ENCODE measurements around the gene PTRH1.

PTRH1 gene

DNA sequence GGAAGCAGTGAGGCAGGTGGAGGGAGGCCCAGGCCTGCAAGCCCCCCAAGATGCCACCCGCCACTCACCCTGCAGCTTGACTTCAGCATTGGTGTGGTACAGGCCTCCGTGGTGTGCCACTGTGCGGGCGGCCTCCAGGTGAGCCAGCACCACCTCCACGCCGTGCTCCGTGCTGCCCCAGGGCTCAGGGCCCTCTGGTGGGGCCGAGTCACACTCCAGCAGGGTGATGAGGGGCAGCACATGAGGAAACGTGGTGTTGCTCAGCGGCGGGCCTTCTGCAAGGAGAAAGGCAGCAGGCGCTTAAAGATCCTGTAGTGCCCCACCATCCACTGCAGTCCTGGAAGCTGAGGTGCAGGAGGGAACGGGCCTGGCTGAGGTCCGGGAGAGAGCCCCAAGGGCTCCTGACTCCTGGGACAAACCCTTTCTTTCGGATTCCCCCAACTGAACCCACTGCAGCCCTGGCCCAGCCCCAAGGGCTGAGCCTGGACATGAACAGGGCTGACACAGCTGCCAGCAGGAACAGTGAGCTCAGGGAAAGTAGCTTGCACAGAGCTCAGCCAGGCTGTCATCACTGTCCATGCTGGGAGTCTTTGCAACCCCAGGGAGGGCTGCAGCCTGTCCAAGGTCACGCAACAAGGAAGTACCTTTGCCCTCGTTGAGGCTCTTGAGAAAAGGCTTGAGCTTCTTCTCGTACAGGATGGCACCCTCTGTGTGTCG lies 24.3 kb upstream of the PTRH1 start:
- DNase-seq = no peak

DNA sequence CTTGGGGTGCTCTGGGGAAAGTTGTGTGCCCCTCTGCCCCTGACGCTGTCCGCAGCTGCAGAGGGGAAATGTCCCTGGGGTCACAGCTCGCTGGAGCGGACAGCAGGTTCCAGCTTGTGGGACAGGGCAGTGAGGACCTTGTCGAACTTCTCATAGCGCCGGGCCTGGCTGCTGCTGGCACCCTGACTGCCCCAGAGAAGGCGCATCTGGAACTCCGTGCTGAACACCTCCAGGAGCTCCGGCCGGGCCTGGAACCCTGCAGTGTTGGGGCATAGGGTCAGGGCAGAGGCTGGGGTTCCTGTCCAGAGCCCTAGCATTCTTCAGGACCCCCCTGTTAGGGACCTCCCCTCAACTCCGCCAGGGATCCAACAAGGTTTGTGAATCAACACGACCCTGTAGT lies 23.2 kb upstream of the PTRH1 start:
- DNase-seq = no peak

DNA sequence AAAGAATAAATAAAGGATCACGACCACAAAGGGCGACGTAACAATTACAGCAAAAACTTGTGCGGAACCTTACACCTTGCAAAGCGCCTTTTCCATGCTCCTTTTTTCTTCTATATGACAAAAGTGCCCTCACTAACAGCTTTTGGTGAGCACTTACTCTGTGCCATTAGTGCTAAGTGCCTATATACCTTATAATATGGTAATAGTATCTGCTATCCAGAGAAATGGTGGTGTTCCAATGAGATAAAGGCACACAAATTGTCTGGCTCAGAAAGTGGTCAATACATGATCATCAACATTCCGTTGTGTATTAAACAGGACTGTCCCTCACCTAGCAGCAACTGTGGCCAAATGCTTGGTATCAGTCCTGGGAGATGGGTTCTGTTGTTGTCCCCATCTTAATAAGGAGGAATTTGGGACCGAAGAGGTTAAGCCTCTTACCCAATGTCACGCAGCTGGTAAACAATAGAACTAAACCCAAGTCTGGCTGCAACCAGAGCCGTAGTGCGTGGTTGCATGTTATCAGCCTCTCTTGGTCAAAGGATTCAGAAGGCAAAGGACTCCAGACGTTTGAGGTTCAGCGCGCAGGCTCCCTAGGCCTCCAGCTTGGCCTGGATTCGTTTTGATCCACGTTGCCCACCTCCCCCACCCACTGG lies 20.2 kb upstream of the PTRH1 start:
- no peak for DNase-seq

DNA sequence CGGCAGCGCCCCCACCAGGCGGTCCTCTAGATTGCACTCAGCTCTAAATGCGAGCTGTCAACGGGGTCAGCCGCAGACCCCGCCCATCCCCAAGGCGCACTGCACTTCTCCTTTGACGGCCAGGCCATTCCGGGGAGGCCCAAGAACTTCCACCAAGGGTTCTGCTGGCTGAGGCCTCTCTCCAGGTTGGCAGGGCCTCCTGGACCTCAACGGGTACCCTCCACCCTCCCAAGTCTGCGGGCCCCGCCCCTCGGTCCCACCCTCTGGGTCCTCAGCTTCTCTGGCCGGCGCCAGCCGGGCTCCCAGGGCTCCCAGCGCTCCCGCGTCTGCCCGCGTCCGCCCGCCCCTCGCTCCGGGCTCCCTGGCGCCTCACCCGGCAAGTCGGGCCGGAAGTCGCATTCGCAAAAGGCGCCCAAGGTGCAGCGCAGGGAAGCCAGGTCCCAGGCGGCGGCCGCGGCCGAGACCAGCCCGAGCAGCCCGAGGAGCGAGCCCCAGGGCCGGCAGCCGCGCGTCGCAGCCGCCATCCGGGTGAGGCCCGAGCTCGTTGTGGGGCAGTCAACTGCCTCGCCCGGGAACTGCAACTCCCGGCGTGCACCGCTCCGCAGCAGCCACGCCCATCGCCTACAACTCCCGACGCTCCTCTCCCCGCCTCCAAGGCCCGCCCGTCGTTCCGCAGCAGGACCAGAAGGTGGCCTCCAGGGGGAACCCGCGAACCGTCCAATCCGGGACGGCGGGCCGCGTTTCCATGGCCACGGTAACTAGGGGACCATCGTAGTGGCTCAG lies 19.5 kb upstream of the PTRH1 start, which contains the start of gene TOR2A:
TOR2A (minus strand) TSS at position 548 of the 783 bp plus-strand sequence; CDS start at position 524, 24 bp downstream.
- peak; percentile 84 for DNase-seq

DNA sequence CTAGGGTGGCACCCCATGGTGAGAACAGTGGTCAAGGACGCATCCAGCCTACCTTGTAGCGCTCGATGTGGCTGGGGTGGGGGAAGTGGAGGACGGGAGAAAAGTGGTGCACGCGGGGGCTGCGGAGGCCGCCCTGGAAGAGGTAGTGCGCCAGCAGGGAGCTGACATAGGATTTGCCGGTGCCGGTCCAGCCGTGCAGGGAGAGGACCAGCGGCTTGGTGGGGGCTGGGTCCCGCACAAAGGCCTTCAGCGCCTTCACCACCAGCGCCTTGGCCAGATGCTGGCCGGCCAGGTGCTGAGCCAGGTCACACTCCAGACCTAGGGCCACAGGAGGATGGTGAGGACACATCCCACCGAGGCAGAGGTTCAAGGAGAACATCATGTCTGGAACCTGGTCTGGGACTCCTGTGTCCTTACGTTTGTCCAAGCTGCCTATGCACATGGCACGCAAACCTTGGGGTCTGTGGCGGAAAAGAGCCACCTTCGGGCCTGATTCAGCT lies 18.8 kb upstream of the PTRH1 start:
- no peak for DNase-seq

DNA sequence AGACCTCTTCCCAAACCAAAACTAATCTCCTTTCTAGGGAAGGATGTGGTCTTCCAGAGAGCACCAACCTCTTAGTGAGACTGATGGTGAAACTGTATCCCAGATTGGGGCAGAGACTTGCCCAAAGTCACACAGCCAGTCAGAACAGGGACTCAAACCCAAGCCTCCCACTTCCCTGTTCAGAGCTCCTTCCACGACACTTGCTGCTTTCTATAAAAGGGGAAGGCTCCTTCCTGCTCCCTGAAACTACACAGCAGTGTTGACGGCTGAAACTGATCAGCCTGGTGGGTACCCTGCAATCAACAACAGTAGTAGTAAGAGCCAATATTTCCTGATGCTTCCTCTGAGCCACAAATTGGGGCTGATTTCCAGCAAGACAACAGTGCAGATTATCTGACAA lies 18.2 kb upstream of the PTRH1 start:
- no peak for DNase-seq

DNA sequence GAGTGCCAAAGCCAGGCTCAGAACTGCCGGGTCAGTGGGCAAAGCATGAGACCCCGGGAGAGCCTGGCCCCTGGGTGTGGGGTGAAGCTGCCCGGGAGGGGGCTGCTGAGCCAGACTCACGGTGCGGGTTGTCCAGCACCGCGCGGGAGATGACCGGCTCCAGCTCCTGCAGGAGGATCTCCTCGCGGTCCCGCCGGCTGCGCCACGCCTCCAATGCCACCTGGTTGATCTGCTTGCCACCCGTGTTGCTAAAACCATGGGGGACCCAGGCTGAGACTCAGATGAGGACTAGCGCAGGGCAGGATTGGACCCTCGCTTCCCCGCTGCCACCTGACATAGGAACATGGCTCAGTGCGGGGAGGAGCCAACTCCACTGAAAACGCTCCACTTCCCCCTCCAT lies 17.0 kb upstream of the PTRH1 start:
- DNase-seq = no peak

DNA sequence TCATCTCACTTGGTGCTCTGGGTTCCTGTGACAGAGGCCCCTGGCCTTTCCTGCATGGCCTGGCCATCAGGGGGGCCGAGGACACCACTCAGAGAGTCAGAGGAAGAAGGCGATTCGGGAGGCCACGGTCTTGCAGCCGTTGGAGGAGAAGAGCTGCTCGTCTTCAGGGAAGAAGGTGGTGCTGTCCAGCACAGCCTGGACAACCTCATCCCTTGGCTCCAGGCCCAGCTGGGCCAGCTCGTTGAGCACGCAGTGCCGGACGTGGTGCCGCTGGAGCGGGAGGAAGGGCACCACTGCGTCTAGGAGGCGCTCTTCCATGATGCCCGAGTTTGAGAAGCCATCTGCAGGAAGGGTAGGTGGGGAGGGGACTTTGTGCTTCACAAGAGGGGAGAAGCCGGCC lies 16.5 kb upstream of the PTRH1 start:
- no peak for DNase-seq

DNA sequence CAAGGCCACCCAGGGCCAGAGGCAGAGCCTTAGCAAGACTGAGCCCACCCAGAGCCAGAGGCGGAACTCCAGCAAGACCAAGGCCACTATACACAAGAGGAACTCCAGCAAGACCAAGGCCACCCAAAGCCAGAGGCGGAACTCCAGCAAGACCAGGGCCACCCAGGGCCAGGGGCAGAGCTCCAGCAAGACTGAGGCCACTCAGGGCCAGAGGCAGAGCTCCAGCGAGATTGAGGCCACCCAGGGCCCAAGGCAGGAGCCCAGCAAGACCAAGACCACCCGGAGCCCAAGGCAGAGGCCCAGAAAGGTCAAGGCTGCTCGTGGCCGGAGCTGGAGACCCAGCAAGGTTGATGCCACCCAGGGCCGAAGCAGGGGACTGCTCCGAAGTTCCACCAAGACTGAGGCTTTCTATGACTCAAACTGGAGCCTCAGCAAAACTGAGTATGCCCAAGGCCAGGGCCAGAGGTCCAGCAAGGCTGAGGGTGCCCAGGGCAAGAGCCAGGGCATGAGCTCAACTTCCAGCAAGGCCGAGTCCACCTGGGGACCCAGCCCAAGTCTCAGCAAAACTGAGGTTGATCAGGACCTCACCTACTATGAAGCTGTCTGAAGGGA lies 15.4 kb upstream of the PTRH1 start:
- DNase-seq = no peak

DNA sequence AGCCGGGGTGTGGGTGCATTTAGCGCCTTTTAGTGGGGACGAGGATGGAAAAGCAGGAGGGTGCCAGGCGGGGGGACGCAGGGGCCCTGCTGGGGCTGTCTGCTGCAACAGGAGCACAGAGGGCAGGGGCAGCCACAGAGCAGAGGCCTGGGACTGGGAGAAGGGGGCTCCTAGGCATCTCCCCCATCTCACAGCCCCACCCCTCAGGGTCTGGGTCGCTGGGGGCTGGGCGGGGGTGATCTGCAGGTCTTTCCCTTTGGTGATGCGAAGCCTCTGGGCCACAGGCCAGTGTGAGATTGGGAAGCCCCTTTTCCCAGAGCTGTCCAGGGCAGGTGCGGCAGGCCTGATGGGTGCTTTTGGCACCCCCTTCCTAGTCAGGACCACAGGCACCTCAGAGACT lies 14.8 kb upstream of the PTRH1 start:
- no peak for DNase-seq

DNA sequence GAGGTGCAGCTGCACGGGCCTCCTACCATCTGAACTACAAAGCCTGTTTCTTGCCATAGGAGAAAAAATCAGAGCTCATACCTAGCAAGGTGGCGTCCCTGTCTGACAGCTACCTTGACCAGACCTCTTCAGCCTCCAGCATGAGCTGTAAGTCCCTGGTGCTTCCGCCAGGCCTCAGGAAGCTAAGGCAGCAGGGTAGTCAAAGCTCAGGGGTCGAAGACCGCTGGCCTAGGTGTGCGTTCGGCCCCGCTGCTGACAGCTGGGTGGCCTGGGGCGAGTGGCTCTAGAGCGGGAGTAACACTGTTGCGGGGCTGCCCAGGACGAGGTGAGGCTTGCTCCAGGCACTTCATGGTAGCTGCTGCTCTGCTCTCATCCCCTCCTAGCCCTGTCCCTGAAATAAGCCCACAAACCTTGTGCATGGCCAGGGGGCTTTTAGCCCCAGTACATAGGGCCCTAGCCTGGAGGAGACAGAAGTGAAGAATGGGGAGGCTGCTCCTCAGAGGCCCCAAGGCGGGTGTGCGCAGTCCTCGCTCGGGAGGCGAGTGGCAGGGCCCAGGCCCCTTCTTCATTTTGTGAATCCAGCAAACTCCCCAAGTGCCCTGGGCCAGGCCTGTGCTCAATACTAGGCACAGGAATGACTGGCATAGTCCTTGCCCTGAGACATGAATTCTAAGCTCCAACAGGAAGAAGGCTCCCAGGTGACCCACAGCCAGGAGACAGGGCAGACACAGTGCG lies 14.2 kb upstream of the PTRH1 start:
- DNase-seq = no peak

DNA sequence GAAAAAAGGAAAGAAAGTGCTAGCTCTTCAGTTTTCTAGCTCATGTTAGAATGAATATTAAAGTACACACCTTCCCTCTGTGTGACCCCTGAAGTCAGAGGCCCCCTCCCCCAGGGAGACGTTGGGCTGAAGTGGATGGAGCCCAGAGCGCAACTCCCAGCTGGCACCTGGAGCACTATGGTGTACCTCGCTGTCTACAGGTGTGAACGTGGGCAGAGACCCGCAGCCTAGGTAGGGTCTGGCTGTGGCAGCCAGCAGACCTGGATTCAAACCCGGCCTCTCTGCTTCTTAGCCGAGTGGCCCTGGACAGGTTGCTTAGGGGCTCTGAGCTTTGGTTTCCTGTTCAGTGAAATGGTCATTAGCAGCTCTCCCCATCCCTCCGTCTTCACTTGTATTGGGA lies 13.3 kb upstream of the PTRH1 start:
- no peak for DNase-seq

DNA sequence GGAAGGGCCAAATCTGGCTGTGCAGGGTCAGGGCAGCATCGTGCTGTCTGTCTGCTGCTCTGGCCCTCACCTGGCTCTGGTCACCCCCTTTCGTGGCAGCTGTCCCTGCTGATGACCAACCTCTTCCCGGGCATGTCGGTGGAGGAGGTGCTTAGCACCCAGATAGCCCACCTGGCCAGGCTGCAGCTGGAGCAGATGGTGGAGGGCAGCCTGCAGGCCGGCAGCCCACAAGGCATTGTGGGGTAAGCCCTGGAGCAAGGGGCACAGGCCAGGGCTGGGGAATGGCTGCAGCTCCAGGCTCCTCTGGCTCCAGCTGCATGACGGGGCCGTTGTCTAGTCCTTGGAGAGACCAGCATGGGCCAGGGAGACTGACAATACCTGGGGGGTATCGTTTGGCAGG lies 11.4 kb upstream of the PTRH1 start:
- DNase-seq = no peak

DNA sequence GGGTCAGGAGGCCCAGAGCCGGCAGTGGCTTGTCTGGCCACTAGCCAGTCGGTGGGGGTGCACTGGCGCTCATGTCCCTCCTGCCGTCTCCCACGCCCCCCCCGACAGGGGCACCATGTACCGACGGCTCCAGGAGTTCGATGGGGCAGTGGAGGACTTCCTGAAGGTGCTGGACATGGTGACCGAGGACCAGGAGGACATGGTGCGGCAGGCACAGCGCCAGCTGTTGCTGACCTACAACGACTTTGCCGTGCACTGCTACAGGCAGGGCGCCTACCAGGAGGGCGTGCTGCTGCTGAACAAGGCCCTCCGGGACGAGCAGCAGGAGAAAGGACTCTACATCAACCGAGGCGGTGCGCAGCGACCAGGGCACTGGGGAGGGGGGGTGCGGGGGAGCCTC lies 8.5 kb upstream of the PTRH1 start:
- DNase-seq = no peak

DNA sequence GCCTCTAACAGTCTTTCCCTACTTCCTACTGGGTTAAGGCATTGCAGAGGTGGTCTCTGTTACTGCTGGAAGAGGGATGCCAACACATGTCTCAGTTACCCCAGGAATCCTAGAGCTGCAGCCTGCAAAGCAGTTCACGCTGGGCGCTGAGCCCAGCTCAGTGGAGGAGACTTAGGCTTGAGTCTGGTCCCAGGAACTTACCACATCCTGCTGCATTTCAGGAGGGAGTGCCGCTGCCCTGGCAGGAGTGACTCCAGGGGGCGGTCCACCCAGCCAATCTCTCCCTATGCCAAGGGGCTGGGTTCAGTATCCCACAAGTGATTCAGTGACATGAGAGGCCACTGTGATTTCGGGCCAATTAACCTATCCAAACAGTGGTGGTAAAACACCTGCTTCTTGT lies 8.0 kb upstream of the PTRH1 start:
- DNase-seq = no peak

DNA sequence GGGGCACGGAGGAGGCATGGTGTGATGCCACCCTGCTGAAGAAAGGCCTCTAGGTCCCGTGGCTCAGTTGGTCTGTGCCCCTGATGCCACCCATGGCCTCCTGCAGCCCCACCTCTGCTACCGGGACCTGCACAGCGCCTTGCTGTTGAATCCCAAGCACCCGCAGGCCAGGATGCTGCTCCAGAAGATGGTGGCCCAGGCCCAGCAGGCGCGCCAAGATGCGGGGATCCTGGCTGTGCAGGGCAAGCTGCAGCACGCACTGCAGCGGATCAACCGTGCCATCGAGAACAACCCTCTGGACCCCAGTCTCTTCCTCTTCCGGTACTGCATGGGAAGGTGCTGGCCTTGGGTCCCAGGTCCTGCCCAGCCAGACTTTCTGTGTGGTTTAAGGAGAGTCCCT lies 7.5 kb upstream of the PTRH1 start:
- no peak for DNase-seq

DNA sequence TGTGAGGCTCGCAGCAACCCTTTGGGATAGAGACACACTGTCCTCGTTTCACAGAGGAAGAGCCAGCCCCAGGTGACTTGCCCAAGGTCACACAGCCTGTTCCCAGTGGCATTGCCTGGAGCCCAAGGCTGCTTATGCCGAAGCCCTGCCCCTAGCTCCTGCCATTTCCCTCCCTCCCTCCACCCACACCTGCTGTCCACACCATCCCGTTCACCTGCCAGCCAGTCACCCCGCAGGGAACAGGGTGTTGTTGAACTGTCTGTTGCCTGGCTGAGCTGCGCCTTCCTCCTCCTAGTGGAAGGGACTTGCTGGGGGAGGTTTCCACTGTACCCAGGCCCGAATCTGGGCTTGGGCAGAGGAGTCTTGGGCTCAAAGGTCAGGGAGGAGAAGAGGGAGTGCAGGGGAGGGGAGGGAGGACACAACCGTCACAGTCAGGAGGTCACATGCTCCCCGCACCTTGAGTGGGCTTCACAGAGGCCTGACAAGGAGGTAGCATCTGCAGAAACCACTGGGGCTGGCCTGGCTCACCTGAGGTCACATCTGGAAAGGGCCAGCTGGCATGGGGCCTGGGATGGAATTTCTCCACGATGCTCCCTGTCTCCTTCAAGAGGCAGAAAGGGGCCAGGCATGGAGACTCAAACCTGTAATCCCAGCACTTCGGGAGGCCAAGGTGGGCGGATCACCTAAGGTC lies 6.7 kb upstream of the PTRH1 start:
- no peak for DNase-seq

DNA sequence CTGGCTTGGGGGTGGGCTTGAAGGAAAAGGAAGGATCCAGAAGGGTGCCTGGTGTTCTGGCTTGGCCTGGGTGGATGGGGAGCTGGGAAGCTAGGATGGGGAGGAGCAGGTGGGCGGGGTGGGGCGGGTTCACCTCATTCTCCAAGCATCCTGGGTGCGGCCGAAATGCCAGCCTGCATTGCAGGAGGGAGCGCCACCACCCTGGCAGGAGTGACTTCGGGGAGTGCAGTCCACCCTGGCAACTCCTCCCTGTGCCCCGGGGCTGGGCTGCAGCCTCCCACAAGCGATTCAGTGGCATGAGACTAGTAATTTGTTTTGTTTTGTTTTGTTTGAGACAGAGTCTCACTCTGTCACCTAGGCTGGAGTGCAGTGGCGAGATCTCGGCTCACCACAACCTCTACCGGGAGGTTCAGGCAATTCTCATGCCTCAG lies 5.9 kb upstream of the PTRH1 start:
- DNase-seq = no peak

DNA sequence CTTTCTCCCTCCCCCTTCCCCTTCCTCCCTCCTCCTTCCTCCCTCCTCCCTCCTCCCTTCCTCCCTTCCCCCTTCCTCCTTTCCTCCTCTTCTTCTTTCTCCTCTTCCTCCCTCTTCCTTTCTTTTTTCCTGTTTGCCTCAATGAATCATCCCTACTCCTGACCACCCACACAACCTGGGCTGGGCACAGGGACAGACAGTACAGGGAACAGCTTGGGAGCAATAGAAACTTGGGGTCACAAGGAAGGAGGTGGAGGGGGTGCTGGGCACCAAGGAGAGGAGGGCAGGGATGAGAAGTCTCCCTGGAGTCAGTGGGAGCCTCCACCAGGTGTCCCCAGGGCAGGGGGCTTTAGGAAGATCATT lies 5.4 kb upstream of the PTRH1 start:
- DNase-seq = no peak

DNA sequence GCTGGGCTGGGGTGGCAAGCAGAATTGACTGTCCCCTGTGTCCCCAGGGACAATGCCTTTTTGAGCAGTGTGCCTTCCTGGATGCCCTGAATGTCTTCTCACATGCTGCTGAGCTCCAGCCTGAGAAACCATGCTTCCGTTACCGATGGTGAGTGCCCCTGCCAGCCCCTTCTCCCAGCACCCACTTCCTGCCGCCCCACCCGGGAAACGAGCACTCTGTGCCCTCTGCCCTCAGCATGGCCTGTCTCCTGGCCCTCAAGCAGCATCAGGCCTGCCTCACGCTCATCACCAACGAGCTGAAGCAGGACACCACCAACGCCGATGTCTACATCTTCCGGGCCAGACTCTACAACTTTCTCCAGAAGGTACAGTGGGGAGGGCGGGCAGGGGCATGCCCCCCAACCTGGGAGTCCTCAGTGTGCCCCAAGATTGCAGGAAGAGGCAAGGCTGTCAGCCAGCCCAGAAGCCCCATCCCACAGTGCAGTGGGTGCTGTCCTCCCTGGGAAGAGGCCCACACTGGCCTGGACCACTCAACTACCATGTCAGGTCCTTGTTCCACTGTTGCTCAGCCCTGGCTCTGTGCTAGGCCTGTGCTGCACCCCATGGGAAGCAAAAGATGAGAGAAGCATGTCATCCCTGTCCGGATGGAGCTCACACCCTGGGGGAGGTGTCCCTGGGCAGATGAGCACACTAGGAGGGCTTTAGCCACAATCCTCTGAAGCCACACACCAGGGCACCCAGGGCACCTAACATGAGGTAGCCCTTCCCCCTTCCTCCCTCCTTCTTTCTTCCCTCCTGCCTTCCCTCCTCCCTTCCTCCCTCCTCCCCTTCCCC lies 4.8 kb upstream of the PTRH1 start:
- DNase-seq = no peak

DNA sequence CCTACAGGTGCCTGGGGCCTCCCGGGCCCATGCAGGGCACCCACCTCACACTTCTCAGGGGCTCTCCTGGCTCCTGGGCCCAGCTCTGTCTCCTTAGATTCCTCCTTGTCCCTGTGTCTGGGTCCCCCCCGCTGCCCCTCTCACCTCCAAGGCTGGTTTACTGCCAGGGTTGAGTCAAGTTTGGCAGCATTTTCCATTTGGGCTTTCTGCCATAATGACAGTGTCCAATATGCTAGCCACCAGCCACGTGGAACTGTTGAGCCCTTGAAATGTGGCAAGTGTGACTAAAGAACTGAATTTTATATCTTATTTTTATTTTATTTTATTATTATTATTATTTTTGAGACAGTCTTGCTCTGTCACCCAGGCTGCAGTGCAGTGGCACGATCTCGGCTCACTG lies 2.3 kb upstream of the PTRH1 start:
- no peak for DNase-seq
